Parietal lobe (tissue), 2 donors: ENCODE results near the gene SPAG7. TPM values are rescaled to one million over a fixed set of nuclear protein-coding genes. Genes with fewer than 3 reads are reported as not detected.

Experiments
- small RNA-seq: library from RNA; depleted of rRNA; stranded (forward); fragments of <200 nt; gene quantifications from one replicate; pipeline ENCODE3, GENCODE V24; 2014; ENCODE audit warnings: low replicate concordance
- total RNA-seq: library from RNA; depleted of rRNA; stranded (reverse); fragments of >200 nt; gene quantifications from one replicate; pipeline ENCODE4 v1.2.3, GENCODE V29; 2014

The SPAG7 gene, protein sequence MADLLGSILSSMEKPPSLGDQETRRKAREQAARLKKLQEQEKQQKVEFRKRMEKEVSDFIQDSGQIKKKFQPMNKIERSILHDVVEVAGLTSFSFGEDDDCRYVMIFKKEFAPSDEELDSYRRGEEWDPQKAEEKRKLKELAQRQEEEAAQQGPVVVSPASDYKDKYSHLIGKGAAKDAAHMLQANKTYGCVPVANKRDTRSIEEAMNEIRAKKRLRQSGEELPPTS
- 25.4 TPM for total RNA-seq

DNA sequence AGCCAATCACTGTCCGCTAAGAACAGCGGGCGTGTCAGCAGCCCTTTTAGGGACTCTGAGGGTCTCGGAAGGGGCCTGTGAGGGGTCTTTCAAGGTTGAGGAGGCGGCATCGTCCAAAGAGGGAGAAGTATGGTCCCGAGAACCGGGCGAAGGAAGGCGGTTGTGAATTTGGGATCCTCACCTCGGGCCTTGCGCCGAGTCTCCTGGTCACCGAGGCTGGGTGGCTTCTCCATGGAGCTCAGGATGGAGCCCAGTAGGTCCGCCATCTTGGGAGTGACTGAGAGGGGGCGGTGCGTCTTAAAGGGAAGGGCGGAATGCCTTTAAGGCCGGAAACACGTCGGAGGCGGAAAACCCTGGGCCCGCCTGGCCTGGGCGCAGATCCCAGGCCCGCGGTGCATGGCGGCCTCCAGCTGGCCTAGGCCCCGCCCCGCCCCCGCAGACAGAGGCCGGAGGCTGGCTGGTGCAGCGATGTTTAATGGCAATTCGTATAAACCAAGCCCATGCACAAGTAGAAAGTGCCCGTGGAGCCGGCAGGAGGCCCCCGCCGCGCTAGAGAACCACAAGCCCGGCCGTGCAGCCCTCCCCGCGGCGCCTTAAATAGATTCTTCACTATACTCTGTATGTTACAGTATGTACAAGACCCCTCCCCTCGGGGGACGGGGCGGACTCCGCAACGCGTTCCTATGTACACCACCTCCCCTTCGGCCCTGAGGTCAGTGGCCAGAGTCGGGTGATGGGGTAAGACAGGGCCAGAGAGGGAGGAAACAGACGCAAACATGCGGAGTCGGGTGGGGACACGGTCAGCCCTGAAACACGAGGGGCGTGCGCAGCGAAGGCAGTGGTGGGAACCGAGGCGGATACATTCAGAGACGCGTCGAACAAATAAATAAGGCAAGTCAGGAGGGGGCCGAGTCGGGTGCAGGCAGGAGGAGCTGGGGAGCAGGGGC, at the start of gene SPAG7:
Gene SPAG7 (minus strand): TSS at position 279 of the 947 bp plus-strand sequence. CDS start 13 bp downstream, at position 266.

DNA sequence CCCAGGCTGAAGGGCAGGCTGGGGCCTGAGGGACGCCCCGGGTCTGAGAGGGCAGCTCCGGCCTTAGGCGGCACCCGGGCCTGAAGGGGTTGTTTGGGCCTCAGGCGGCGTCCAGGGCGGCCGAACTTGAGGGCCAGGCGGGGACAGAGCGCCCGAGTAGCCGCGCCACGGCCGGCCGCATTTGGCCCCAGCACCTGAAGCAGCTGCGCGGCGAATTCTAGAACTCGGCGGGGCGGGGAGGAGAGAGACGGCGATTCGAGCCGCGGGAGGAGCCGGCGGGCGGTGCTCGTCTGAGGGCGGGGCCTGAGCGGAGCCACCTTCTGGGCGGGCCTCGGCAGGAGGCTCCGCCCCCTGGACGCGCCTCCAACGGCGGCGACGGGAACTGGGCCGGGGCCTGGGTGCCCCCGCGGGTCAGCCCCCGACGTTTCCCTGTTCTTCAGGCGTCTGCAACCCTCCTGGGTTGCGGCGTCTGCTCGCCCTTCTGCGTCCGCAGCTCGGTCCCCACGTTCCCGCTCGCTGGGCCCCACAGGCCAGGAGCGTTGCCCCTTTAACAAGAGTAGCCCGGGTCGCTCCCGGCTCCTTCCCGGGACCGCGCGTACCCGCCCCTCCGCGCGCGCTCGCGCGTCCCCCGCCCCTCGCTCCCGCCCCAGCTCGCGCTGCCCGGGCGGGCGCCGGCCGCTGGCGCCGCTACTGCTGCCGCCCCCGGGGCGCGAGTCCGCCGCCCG, 29.8 kb upstream of the SPAG7 start, which contains the start of the genes INCA1 and KIF1C:
Gene INCA1 (minus strand): TSS at position 221 of the 725 bp plus-strand sequence. CDS start 3,085 bp downstream, outside the sequence.
Gene KIF1C (plus strand): TSS at position 649 of the 725 bp plus-strand sequence. CDS start 2,297 bp downstream, outside the sequence.

DNA sequence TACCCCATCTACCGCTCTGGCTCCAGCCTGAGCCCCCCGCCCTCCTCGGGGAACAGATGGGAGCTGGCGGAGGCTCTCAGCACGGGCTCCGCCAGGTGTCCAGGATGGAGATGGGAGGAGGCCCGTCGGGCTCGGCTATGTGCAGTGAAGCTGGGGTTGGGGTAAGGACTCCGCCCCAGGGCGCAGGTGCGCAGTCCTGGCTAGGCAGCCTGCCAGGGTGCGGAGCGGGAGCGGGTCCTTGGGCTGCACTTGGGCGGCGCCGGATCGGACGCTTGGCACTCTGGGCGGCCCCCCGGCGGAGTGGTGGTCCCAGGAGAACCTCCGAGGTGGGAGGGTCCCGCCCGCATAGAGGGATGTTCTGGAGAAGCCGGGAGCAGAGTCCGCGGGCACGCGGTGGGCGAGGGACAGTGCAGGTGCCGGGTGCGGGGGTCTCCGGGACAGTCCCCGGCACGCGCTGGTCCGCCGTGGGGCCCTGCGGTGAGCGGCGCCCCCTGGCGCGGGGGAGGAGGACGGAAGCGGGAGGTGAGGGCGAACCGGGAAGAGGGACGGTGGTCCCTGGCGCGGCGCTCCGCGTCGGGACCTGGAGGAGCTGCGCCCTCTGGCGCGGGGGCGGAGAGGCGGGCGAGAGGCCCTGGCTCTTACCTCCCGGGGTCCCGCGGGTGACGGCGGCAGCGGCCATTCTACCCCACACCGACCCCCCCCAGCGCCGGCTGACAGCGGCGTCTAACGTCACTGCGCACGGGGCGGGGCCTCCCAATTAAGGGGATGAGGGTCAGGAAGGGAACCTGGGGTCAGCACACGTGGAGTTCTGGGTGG, 19.5 kb upstream of the SPAG7 start, which contains the start of gene CAMTA2:
Gene CAMTA2 (minus strand): TSS at position 725 of the 816 bp plus-strand sequence. CDS start 1,453 bp downstream, outside the sequence.

DNA sequence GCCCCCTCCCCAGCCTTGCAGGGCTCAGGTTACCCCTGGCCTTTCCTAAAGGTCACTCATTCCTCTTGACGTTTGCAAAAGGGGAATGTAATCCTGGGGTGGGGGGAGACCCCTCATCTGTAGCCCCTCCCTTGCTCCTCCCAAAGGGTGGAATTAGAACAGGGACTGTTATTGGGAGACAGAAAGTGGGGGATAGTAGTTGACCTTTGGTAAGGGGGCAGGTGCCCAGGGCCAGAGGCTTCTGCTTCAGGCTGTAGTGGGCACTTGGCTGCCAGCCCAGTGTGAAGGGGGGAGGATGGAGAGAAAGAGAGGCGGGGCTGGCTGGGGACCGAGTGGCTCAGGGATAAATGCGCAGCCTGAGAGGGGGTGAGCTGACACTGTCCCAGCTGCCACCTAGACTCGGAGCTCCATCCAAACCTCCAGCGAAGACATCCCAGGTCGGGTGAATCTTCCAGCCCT, 16.8 kb downstream of the SPAG7 start, which contains the start of gene ENO3:
Gene ENO3 (plus strand): TSS at position 374 of the 459 bp plus-strand sequence. CDS start 711 bp downstream, outside the sequence.

DNA sequence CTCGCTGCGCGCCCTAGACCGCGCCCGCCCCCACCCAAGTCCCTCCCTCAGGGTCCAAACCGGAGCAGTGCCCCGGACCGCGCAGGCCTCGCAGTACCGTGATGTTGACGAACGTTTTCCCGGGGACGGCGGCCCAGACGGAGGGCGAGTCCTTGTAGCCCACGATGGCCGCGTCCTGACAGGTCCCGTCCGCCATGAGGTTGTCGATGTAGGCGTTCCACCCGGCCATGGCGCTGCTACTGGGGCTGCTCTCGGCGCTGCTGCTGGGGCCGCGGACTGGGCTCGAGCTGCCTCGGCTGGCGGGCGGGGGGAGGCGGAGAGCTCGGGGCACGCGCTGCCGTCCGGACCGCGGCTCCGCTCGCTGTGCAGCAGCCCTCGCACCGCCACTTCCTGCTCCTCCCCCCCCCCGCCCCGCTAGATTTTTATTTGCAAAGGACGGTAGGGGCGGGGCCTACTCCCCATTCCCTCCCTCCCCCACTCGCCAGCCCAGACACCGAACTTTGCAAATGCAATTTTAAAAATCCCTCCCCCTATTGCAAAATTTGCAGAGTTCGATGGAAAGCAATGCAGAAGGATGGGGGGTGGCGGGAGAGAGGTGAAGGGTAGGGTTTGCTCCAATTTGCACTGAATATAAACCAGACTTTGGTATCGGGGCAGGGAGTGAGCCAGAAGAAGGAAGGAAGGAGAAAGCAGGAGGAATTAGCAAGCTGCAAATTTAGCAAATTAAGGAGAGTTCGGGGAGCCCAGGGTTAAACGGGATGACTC, 19.3 kb downstream of the SPAG7 start, which contains the start of gene PFN1:
Gene PFN1 (minus strand): TSS at position 365 of the 765 bp plus-strand sequence. CDS start 136 bp downstream, at position 229.

DNA sequence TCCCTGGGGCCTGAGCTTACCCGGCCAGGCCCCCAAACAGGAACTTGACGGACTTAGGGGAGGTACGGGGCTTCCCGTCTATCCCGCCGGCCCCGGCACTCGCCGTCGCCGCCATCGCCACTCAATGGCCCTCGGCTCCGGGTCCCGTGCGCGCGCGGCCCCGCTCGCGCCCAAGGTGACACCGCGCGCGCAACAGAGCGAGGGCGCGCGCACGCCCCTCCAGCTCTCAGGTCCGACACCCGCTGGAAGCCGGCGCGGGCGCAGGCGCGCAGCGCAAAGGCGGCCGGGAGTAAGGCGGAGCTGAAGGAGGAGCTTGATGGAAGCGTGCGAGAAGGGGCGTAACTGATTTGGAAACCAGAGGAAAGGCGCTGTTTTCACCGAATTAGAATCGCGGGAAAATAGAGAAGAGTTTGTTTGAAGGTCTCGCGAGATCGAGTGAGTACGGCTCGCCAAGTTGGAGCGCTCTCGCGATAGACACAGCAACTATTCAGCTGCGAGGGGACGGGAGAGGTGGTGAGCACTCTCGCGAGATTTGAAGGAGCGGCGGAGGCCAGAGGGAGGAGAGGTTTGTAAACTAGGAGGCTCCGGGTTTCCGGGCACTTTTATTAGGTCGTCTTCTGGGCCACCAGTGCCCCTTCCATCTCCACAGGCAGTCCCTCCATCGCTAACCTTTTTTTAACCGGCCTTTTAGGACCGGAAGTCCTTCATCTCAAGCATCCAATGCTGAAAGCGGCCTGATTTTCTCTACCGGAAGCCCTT, 27.6 kb downstream of the SPAG7 start, which contains the start of the genes RNF167 and SLC25A11:
Gene RNF167 (plus strand): TSS at position 473 of the 759 bp plus-strand sequence. CDS start 642 bp downstream, outside the sequence.
Gene SLC25A11 (minus strand): TSS at position 251 of the 759 bp plus-strand sequence. CDS start 136 bp downstream, at position 115.

DNA sequence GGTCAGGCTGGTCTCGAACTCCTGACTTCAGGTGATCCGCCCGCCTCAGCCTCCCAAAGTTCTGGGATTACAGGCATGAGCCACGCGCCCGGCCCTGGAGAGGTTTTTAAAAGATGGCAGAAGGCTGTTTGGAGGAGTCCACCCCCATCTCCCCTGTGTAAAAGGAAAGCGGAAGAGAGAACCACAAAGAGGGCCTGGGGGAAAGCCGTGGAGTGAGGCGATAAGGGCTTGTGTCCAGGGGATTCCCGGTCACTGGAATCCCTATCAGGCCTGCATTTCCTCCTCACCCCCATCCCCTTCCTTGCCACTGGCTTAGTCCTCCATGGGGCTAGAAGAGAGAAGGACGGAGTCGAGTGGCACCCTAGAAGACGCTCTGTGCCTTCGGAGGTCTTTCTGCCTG, 35.7 kb downstream of the SPAG7 start, which contains the start of gene GP1BA:
Gene GP1BA (plus strand): TSS at position 315 of the 400 bp plus-strand sequence. CDS start 328 bp downstream, outside the sequence.

Small RNA genes within 50 kb of the gene (small RNA-seq; reads per million reads assigned to genes)
- gene MIR6864 = not detected
- not detected for gene MIR6865

Other genes starting within 250 kb of the SPAG7 start
- 8.8 TPM for gene MED11, start 236.4 kb downstream of the SPAG7 start, total RNA-seq
- not detected for gene ZMYND15, start 228.0 kb downstream of the SPAG7 start, total RNA-seq
- 0.63 TPM for gene CXCL16, start 227.9 kb downstream of the SPAG7 start, total RNA-seq
- gene TM4SF5, start 195.9 kb downstream of the SPAG7 start, total RNA-seq = not detected
- gene VMO1, start 181.5 kb downstream of the SPAG7 start, total RNA-seq = not detected
- not detected for gene GLTPD2, start 178.9 kb downstream of the SPAG7 start, total RNA-seq
- gene PSMB6, start 171.7 kb downstream of the SPAG7 start, total RNA-seq = 56.7 TPM
- 28.5 TPM for gene PLD2, start 160.7 kb downstream of the SPAG7 start, total RNA-seq
- gene MINK1, start 134.5 kb downstream of the SPAG7 start, total RNA-seq = 52.3 TPM
- gene C17orf107, start 68.3 kb downstream of the SPAG7 start, total RNA-seq = 3.8 TPM
- 0.94 TPM for gene CHRNE, start 64.7 kb downstream of the SPAG7 start, total RNA-seq
- not detected for gene GP1BA, start 35.5 kb downstream of the SPAG7 start, total RNA-seq
- 48.8 TPM for gene SLC25A11, start 27.8 kb downstream of the SPAG7 start, total RNA-seq
- 14.1 TPM for gene RNF167, start 27.5 kb downstream of the SPAG7 start, total RNA-seq
- gene PFN1, start 19.3 kb downstream of the SPAG7 start, total RNA-seq = 62.9 TPM
- 1.6 TPM for gene ENO3, start 16.7 kb downstream of the SPAG7 start, total RNA-seq
- gene CAMTA2, start 19.9 kb upstream of the SPAG7 start, total RNA-seq = 22.5 TPM
- not detected for gene INCA1, start 29.7 kb upstream of the SPAG7 start, total RNA-seq
- 21.3 TPM for gene KIF1C, start 30.1 kb upstream of the SPAG7 start, total RNA-seq
- not detected for gene SLC52A1, start 67.6 kb upstream of the SPAG7 start, total RNA-seq
- 13.5 TPM for gene ZFP3, start 110.7 kb upstream of the SPAG7 start, total RNA-seq
- gene ZNF232, start 144.1 kb upstream of the SPAG7 start, total RNA-seq = 22.8 TPM
- under 0.01 TPM for gene USP6, start 148.2 kb upstream of the SPAG7 start, total RNA-seq
- 53.8 TPM for gene ZNF594, start 224.1 kb upstream of the SPAG7 start, total RNA-seq